NCI-H1436 treated with DMSO at 0.1 percent for 48 hours (cell line): ENCODE results near the gene TACSTD2.
"Not testable (repeated sequence)": the region's sequence is repeated elsewhere in the genome, so short reads cannot be mapped to it uniquely, and the experiment has no call there.

Source experiments
- DNase-seq: peaks from one replicate; lab custom pipeline; 2025; lab: John Stamatoyannopoulos, UW

Gene TACSTD2

GRCh38 chr1:58563715-58564114, 13.3 kb downstream of the TACSTD2 start:
- not testable (repeated sequence) for DNase-seq

GRCh38 chr1:58561633-58562032, 15.4 kb downstream of the TACSTD2 start:
- DNase-seq = no peak

GRCh38 chr1:58555393-58555792, 21.7 kb downstream of the TACSTD2 start:
- DNase-seq = no peak

GRCh38 chr1:58551186-58552140, 25.6 kb downstream of the TACSTD2 start:
- DNase-seq = no peak

- DNase-seq = not testable (repeated sequence)
Measured at GRCh38 chr1:58549291-58549690, 27.8 kb downstream of the TACSTD2 start.

- no peak for DNase-seq
Measured at GRCh38 chr1:58548371-58548770, 28.7 kb downstream of the TACSTD2 start.

GRCh38 chr1:58546520-58547308, 30.3 kb downstream of the TACSTD2 start, which contains the start of gene OMA1:
Gene OMA1 (minus strand): TSS chr1:58546726. CDS start chr1:58539294, 7,432 bp downstream.
- DNase-seq = peak; percentile 56

- no peak for DNase-seq
Measured at GRCh38 chr1:58545591-58546519, 31.2 kb downstream of the TACSTD2 start.

GRCh38 chr1:58543260-58543659, 33.8 kb downstream of the TACSTD2 start:
- no peak for DNase-seq

- no peak for DNase-seq
Measured at GRCh38 chr1:58539553-58539952, 37.5 kb downstream of the TACSTD2 start.

- no peak for DNase-seq
Measured at GRCh38 chr1:58538821-58539220, 38.2 kb downstream of the TACSTD2 start.

- DNase-seq = not testable (repeated sequence)
Measured at GRCh38 chr1:58531842-58532241, 45.2 kb downstream of the TACSTD2 start.

GRCh38 chr1:58529284-58529683, 47.8 kb downstream of the TACSTD2 start:
- DNase-seq = no peak

- DNase-seq = no peak
Measured at GRCh38 chr1:58528518-58528917, 48.5 kb downstream of the TACSTD2 start.
